HepG2 (cell line): ENCODE measurements around the gene CGB3. TPM values are rescaled to one million over a fixed set of nuclear protein-coding genes. Genes with fewer than 3 reads are reported as not detected.
"Not testable (repeated sequence)": the region's sequence is repeated elsewhere in the genome, so short reads cannot be mapped to it uniquely, and the experiment has no call there.

Source experiments
- ATAC-seq: fragments of 200-7000 bp; cut with Tn5 transposase; 3 replicates; pipeline ENCODE4 v1.9.1; 2020; ENCODE audit warnings: mild to moderate bottlenecking, moderate library complexity
- BruUV-seq: library from RNA; stranded (reverse); fragments of 400-500 nt; replicated peaks from 2 replicates; lab custom pipeline; 2021; lab: Mats Ljungman, UMichigan
- CTCF ChIA-PET: fragments of 300-600 bp; formaldehyde crosslinking; extraction: SDS; loops from one replicate; lab custom pipeline; 2021; ENCODE audit warnings: low total read pairs, inconsistent platforms, low intra/inter-chr PET ratio; lab: Yijun Ruan, JAX
- POLR2A ChIA-PET: fragments of 350-600 bp; sonication (Branson Sonifier 250); formaldehyde crosslinking; loops from one replicate; lab custom pipeline; 2020; ENCODE audit warnings: antibody characterized with exemption, inconsistent platforms; lab: Yijun Ruan, JAX
- DNase-seq: peaks from one replicate; pipeline ENCODE4 v3.0.0-alpha.2; 2015; ENCODE audit warnings: low spot score
- FAIRE-seq: peaks from 3 replicates; lab custom pipeline; 2011; peaks lifted over from hg19 to GRCh38; lab: Jason Lieb, UNC
- H2AFZ ChIP-seq: one replicate; pipeline ENCODE4 v1.6.1; 2011; ENCODE audit warnings: low read length, inconsistent platforms
- H3K27ac ChIP-seq: fragments of 300-600 bp; 3 replicates; pipeline ENCODE4 v1.8.0; 2011; ENCODE audit warnings: mixed run types, mild to moderate bottlenecking, mixed read lengths, low read length, inconsistent platforms; ENCODE audit not compliant: insufficient read depth; ENCODE audit errors: extremely low read length
- H3K27me3 ChIP-seq, 2 experiments: fragments of 200-600 bp in 1 of 2; 2 replicates in 1 of 2; 3 replicates in 1 of 2; pipeline versions ENCODE4 v1.6.0 to v1.8.0; 2011; ENCODE audit warnings: low read length in 2 of 2, mild to moderate bottlenecking in 2 of 2, moderate library complexity in 2 of 2, inconsistent platforms in 1 of 2; ENCODE audit not compliant: insufficient read depth in 2 of 2, control insufficient read depth in 1 of 2
- H3K36me3 ChIP-seq, 2 experiments: fragments of 200-600 bp in 1 of 2; replicated peaks in 1 of 2; 2 replicates in 1 of 2; 3 replicates in 1 of 2; pipeline versions ENCODE4 v1.5.1 to v1.8.0; 2011; ENCODE audit warnings: low read length in 2 of 2, inconsistent platforms in 1 of 2; ENCODE audit not compliant: insufficient read depth in 2 of 2, control insufficient read depth in 1 of 2
- H3K4me1 ChIP-seq: 2 replicates; pipeline ENCODE4 v1.5.1; 2012; ENCODE audit warnings: low read length, inconsistent platforms; ENCODE audit not compliant: insufficient read depth
- H3K4me2 ChIP-seq: 2 replicates; pipeline ENCODE4 v1.6.0; 2011; ENCODE audit warnings: low read depth, low read length, inconsistent platforms
- H3K4me3 ChIP-seq, 3 experiments: fragments of 200-600 bp in 1 of 3; sonication (generic), shearing (Covaris generic) in 1 of 3; replicated peaks in 1 of 3; 2 replicates each; pipeline ENCODE4 v1.5.1; 2011 to 2016; ENCODE audit warnings: low read length in 3 of 3, inconsistent platforms in 2 of 3, low read depth in 2 of 3, mild to moderate bottlenecking in 2 of 3, control low read depth in 1 of 3, mixed read lengths in 1 of 3; ENCODE audit not compliant: insufficient read depth in 1 of 3
- H3K79me2 ChIP-seq: one replicate; pipeline ENCODE4 v1.6.1; 2011; ENCODE audit warnings: low read length, inconsistent platforms; ENCODE audit not compliant: insufficient read depth
- H3K9ac ChIP-seq: 2 replicates; pipeline ENCODE4 v1.6.0; 2011; ENCODE audit warnings: mild to moderate bottlenecking, low read depth, low read length, inconsistent platforms; ENCODE audit not compliant: insufficient read depth
- H3K9me3 ChIP-seq: 2 replicates; pipeline ENCODE4 v1.5.1; 2012; ENCODE audit warnings: mild to moderate bottlenecking, low read length
- H4K20me1 ChIP-seq: 2 replicates; pipeline ENCODE4 v1.6.0; 2011; ENCODE audit warnings: inconsistent platforms, mild to moderate bottlenecking, low read length, moderate library complexity; ENCODE audit not compliant: insufficient read depth
- ATRX ChIP-seq: sonication (generic); formaldehyde crosslinking; IDR thresholded peaks from 2 replicates; pipeline ENCODE4 v1.4.0; 2020; ENCODE audit warnings: missing genetic modification reagents, borderline replicate concordance
- CCDC6 ChIP-seq: sonication (generic); formaldehyde crosslinking; IDR thresholded peaks from 2 replicates; pipeline ENCODE4 v1.8.1; 2022; ENCODE audit warnings: mild to moderate bottlenecking, missing genetic modification reagents, moderate library complexity
- KDM4B ChIP-seq: sonication (generic); formaldehyde crosslinking; IDR thresholded peaks from 2 replicates; pipeline ENCODE4 v1.4.0; 2020; ENCODE audit warnings: missing genetic modification reagents
- MEF2D ChIP-seq: sonication (generic); formaldehyde crosslinking; IDR thresholded peaks from 2 replicates; pipeline ENCODE4 v1.5.1; 2020; ENCODE audit warnings: mild to moderate bottlenecking, missing genetic modification reagents
- PRPF4 ChIP-seq: fragments of 200-400 bp; formaldehyde crosslinking; IDR thresholded peaks from 2 replicates; pipeline ENCODE4 v1.6.1; 2016; ENCODE audit warnings: low read length, low read depth; ENCODE audit not compliant: poor library complexity, severe bottlenecking
- SRSF4 ChIP-seq: fragments of 200-400 bp; formaldehyde crosslinking; IDR thresholded peaks from one replicate; pipeline ENCODE4 v1.6.1; 2018; ENCODE audit warnings: mild to moderate bottlenecking, low read depth, low read length, moderate library complexity; ENCODE audit not compliant: poor library complexity, severe bottlenecking
- USF2 ChIP-seq, 2 experiments: sonication (generic) in 1 of 2; formaldehyde crosslinking in 1 of 2; IDR thresholded peaks; 2 replicates each; pipeline versions ENCODE4 v1.5.1 to v1.6.1; 2011 to 2020; ENCODE audit warnings: borderline replicate concordance in 1 of 2, low read depth in 1 of 2, low read length in 1 of 2, mild to moderate bottlenecking in 1 of 2, missing genetic modification reagents in 1 of 2, moderate library complexity in 1 of 2
- ZBTB38 ChIP-seq: sonication (generic); formaldehyde crosslinking; IDR thresholded peaks from 2 replicates; pipeline ENCODE4 v1.5.1; 2020; ENCODE audit warnings: mild to moderate bottlenecking, missing genetic modification reagents
- ZNF207 ChIP-seq: fragments of 450-650 bp; IDR thresholded peaks from 2 replicates; pipeline ENCODE4 v1.6.1; 2016; ENCODE audit warnings: antibody characterized with exemption, borderline replicate concordance
- ZNF777 ChIP-seq: sonication (generic); formaldehyde crosslinking; IDR thresholded peaks from 2 replicates; pipeline ENCODE4 v1.4.0; 2020; ENCODE audit warnings: missing genetic modification reagents
- WGBS: methylation state at CpG from one replicate; pipeline ENCODE4 v1.1.6; 2017; ENCODE audit warnings: low lambda C conversion rate; 5-methylcytosine and 5-hydroxymethylcytosine counted together
- in situ Hi-C: cut with HindIII; loops from 2 replicates; pipeline ENCODE4 v1.10.0; 2017; ENCODE audit warnings: low pct_unique_long_range_greater_than_20kb; ENCODE audit not compliant: extremely low pct_ligation_motif_present
- intact Hi-C: fragments of 100-400 bp; cut with micrococcal nuclease; formaldehyde crosslinking; loops from one replicate; pipeline ENCODE4 v1.10.0; 2022; ENCODE audit not compliant: unreplicated experiment
- polyA plus RNA-seq, 8 experiments: library from polyadenylated mRNA; depleted of rRNA in 3 of 8; stranded (reverse) in 7 of 8; unstranded in 1 of 8; fragments of >200 nt; fragmentation: Illumina TruSeq in 4 of 8; extraction: Trizol in 4 of 8; gene quantifications; 2 replicates each; pipeline versions ENCODE4 v1.2.1 to v1.2.3, GENCODE V29; 2011 to 2016; ENCODE audit warnings: low read depth in 4 of 8, missing spikeins in 1 of 8, mixed read lengths in 1 of 8; ENCODE audit not compliant: insufficient read depth in 1 of 8
- total RNA-seq, 5 experiments: library from RNA; depleted of rRNA; stranded (reverse); fragments of >200 nt; fragmentation: Illumina TruSeq; extraction: Trizol; gene quantifications; 2 replicates each; pipeline ENCODE4 v1.2.3, GENCODE V29; 2016; ENCODE audit warnings: low read depth in 1 of 5

Gene CGB3
- total and polyA plus RNA-seq, 2 of the 13 experiments (the other 11 are each of a cell fraction or from before 2014, with no cell fraction given): not detected

- 50% methylated on average over 2 of the region's 6 CpGs for WGBS
- not testable (repeated sequence) for FAIRE-seq
Observed at GRCh38 chr19:49025088-49025487, 955 bp upstream of the CGB3 start.

GRCh38 chr19:49022116-49022515, 2.0 kb downstream of the CGB3 start:
- in situ Hi-C loops: no loop called here
- Histone ChIP-seq H4K20me1 (no peaks in the 10 kb centered on the region), H3K36me3 (no peaks in the 10 kb centered on the region), H2AFZ (no peak overlapping the region), H3K9ac (no peak overlapping the region), H3K27me3 (peaks cover 0 to 25% of the 10 kb centered on the region in 2 experiments; a peak in 3 of 5 replicates), H3K27ac (no peak overlapping the region), H3K4me3 (no peak overlapping the region), H3K4me1 (peaks cover 27% of the 10 kb centered on the region), H3K9me3 (no peaks in the 10 kb centered on the region), H3K79me2 (no peaks in the 10 kb centered on the region), H3K4me2 (no peak overlapping the region)
- no peak for TF ChIP-seq ZBTB38 (CRISPR knock-in tag)
- no peak for TF ChIP-seq ZNF207
- TF ChIP-seq ATRX (CRISPR knock-in tag): no peak
- TF ChIP-seq USF2 (IDR thresholded peaks at IDR 0.05; ENCODE audit: low read depth, low read length): no peak
- no peak for TF ChIP-seq USF2 (CRISPR knock-in tag; IDR thresholded peaks at IDR 0.05; ENCODE audit: borderline replicate concordance)
- TF ChIP-seq CCDC6: no peak
- TF ChIP-seq ZNF777: no peak
- TF ChIP-seq KDM4B (CRISPR knock-in tag): no peak
- no peak for TF ChIP-seq PRPF4
- TF ChIP-seq MEF2D (CRISPR knock-in tag): no peak
- TF ChIP-seq SRSF4: no peak
- BruUV-seq: no TSS peak
- POLR2A ChIA-PET: no interaction called here
- ATAC-seq: no peak
- FAIRE-seq: no peak
- CTCF ChIA-PET: no interaction called here
- intact Hi-C loops: no loop called here
- WGBS: 43% methylated on average over 9 of the region's 9 CpGs
- no peak for DNase-seq

More at GRCh38 chr19:49025088-49025487, 955 bp upstream of the CGB3 start:
- BruUV-seq, H2AFZ ChIP-seq, H3K27ac ChIP-seq, in situ Hi-C loops, H4K20me1 ChIP-seq, ATAC-seq, H3K79me2 ChIP-seq, POLR2A ChIA-PET, H3K4me3 ChIP-seq, DNase-seq, CTCF ChIA-PET, H3K9me3 ChIP-seq, H3K36me3 ChIP-seq, H3K4me2 ChIP-seq, H3K9ac ChIP-seq, intact Hi-C loops: not testable (repeated sequence)
- Histone ChIP-seq H3K27me3 (peaks cover 0 to 21% of the 10 kb centered on the region in 2 experiments; a peak in 3 of 5 replicates), H3K4me1 (peaks cover 10% of the 10 kb centered on the region; the same call in 1 of the 2 replicates)
